Panc1 (cell line): Measurements from ENCODE around the gene SH3PXD2B. TPM values are rescaled to one million over a fixed set of nuclear protein-coding genes. Genes with fewer than 3 reads are reported as not detected.
A peak's percentile ranks its signal among the peaks of the same experiment; 100 is the strongest.

Experiments used
- ATAC-seq: fragments of 200-7000 bp; cut with Tn5 transposase; 2 replicates; pipeline ENCODE4 v1.9.1; 2020; ENCODE audit warnings: mild to moderate bottlenecking, moderate library complexity
- BruUV-seq: library from RNA; stranded (reverse); fragments of 400-500 nt; replicated peaks from 2 replicates; lab custom pipeline; 2021; lab: Mats Ljungman, UMichigan
- CTCF ChIA-PET: fragments of 300-600 bp; sonication (Branson Sonifier 250); formaldehyde crosslinking; loops from one replicate; lab custom pipeline; 2022; ENCODE audit warnings: antibody characterized with exemption; lab: Charles Lee
- POLR2A ChIA-PET: fragments of 300-600 bp; sonication (Branson Sonifier 250); formaldehyde crosslinking; loops from one replicate; lab custom pipeline; 2022; ENCODE audit warnings: antibody characterized with exemption; lab: Charles Lee
- DNase-seq: peaks from one replicate; pipeline ENCODE4 v3.0.0-alpha.2; 2010; ENCODE audit warnings: low read depth, low spot score
- H3K27ac ChIP-seq: 2 replicates; pipeline ENCODE4 v1.5.1; 2011; ENCODE audit warnings: mild to moderate bottlenecking, low read length, inconsistent platforms
- H3K27me3 ChIP-seq: fragments of 200-500 bp; sonication (Bioruptor generic); 2 replicates; pipeline ENCODE4 v1.6.0; 2014; ENCODE audit warnings: low read length, inconsistent platforms; ENCODE audit not compliant: control insufficient read depth, insufficient read depth
- H3K36me3 ChIP-seq: fragments of 200-500 bp; sonication (Bioruptor generic); 2 replicates; pipeline ENCODE4 v1.5.1; 2014; ENCODE audit warnings: inconsistent platforms, mild to moderate bottlenecking, low read length, moderate library complexity; ENCODE audit not compliant: control insufficient read depth, insufficient read depth
- H3K4me1 ChIP-seq: 2 replicates; pipeline ENCODE4 v1.5.1; 2011; ENCODE audit warnings: inconsistent platforms, mild to moderate bottlenecking, low read length, moderate library complexity; ENCODE audit not compliant: control insufficient read depth, insufficient read depth
- H3K4me3 ChIP-seq, 2 experiments: 2 replicates each; pipeline ENCODE4 v1.5.1; 2011 to 2012; ENCODE audit warnings: low read depth in 2 of 2, low read length in 2 of 2, mild to moderate bottlenecking in 2 of 2, inconsistent platforms in 1 of 2, moderate library complexity in 1 of 2
- H3K9me3 ChIP-seq: fragments of 200-500 bp; sonication (Bioruptor generic); 2 replicates; pipeline ENCODE4 v1.5.1; 2014; ENCODE audit warnings: low read depth, mild to moderate bottlenecking, inconsistent platforms, low read length, moderate library complexity; ENCODE audit not compliant: control insufficient read depth, insufficient read depth
- CTCF ChIP-seq: fragments of 450-650 bp; IDR thresholded peaks from 2 replicates; pipeline ENCODE4 v1.5.1; 2017; ENCODE audit warnings: mild to moderate bottlenecking
- POLR2AphosphoS5 ChIP-seq: IDR thresholded peaks from 2 replicates; pipeline ENCODE4 v1.6.1; 2012; ENCODE audit warnings: mild to moderate bottlenecking, low read depth, low read length, moderate library complexity
- REST ChIP-seq, 2 experiments: IDR thresholded peaks; 2 replicates each; pipeline ENCODE4 v1.6.1; 2011 to 2012; ENCODE audit warnings: low read depth in 2 of 2, control low read depth in 1 of 2, low read length in 1 of 2, mild to moderate bottlenecking in 1 of 2, moderate library complexity in 1 of 2; ENCODE audit not compliant: insufficient read depth in 1 of 2
- SIN3A ChIP-seq: IDR thresholded peaks from 2 replicates; pipeline ENCODE4 v1.6.1; 2012; ENCODE audit warnings: low read depth, mild to moderate bottlenecking, low read length, moderate library complexity, borderline replicate concordance; ENCODE audit not compliant: insufficient read depth
- in situ Hi-C: cut with HindIII; loops from 2 replicates; pipeline ENCODE4 v1.10.0; 2016; ENCODE audit warnings: low sequenced_read_pairs, low pct_unique_long_range_greater_than_20kb
- intact Hi-C: fragments of 100-400 bp; cut with micrococcal nuclease; formaldehyde crosslinking; loops from one replicate; pipeline ENCODE4 v1.10.0; 2022; ENCODE audit not compliant: unreplicated experiment
- total RNA-seq: library from RNA; stranded (reverse); gene quantifications from one replicate; pipeline ENCODE4 v1.2.1, GENCODE V29; 2021; ENCODE audit not compliant: unreplicated experiment

The SH3PXD2B gene
- total RNA-seq, 1 experiment from 2014 or later = 39.7 TPM

DNA sequence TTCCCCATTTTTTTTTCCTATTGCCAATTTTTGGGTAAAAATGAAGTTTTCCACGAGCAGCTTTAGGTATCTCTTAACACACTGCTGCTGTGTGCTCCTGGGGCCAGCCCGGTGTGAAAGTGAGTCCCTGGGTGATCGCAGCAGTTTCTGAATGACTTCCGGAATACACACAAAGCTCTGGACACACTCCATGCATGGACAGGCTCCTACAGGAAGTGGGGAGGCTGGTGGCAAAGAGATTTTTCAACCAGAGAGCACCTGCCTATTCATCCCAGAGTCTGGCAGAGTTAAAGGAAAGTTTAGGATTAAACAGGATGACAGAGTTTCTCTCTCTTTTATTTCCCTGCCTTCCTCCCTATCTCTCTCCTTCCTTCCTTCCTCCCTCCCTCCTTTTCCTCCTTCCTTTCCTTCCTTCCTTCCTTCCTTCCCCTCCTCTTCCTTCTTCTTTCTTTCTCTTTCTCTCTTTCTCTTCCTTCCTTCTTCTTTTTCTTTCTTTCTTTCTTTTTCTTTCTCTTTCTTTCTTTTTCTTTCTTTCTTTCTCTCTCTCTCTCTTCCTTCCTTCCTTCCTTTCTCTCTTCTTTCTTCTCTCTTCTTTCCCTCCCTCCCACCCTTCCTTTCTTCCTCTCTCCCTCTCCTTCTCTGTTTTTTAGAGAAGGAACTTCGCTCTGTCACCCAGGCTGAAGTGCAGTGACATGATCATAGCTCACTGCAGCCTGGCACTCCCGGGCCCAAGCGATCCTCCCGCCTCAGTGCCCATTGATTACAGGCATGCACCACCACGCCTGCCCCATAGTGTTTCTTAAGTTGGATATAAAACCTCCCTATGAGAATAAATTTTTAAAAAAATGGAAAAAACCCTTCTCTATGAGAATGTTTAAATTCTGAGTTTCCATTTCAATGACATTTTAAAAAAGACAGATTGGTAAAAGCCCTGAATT is 132.0 kb downstream of the SH3PXD2B start:
- Histone ChIP-seq H3K9me3 (no peaks in the 10 kb centered on the region), H3K27me3 (no peaks in the 10 kb centered on the region), H3K27ac (peak overlapping the region; percentile 73), H3K4me3 (no peak overlapping the region), H3K36me3 (no peaks in the 10 kb centered on the region), H3K4me1 (peaks cover 16% of the 10 kb centered on the region)
- no peak for TF ChIP-seq CTCF
- in situ Hi-C loops = no loop called here
- peak; percentile 76 for ATAC-seq
- CTCF ChIA-PET = no interaction called here
- intact Hi-C loops = no loop called here
- no TSS peak for BruUV-seq
- POLR2A ChIA-PET = interaction anchor here (1.4 kb wide), 1 partner anchor 8 kb away, joined by 3 read pairs; no protein-coding TSS in a partner anchor
- no peak for DNase-seq

DNA sequence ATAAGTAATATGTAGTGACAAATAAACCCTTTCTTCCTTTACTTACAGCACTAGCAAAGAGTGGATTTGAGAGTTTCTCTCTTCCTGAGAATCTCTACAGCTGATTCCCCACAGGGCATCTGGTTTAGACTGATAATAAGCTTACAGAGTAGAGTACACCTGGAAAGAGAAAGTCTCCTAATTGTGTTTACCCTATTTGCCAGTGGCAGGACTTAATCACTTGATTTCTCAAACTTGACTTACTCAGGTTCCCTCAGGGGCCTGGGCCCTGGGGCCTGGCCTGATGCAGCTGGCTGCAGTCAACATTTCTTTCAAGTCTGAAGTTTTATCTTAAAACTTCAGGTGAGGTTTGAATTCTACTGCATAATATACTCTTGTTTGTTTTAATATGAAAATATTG is 132.7 kb downstream of the SH3PXD2B start:
- ChIA-PET POLR2A (interaction anchor here (1.4 kb wide), 1 partner anchor 9 kb away, joined by 3 read pairs; no protein-coding TSS in a partner anchor), CTCF (no interaction called here)
- no peak for TF ChIP-seq REST (IDR thresholded peaks at IDR 0.05; ENCODE audit: insufficient read depth in 1 of 2, low read depth in 2 of 2, low read length in 1 of 2)
- no peak for TF ChIP-seq POLR2AphosphoS5
- no peak for TF ChIP-seq SIN3A
- Histone ChIP-seq H3K27me3 (no peaks in the 10 kb centered on the region), H3K27ac (peak overlapping the region; percentile 73), H3K36me3 (no peaks in the 10 kb centered on the region), H3K4me1 (peaks cover 16% of the 10 kb centered on the region), H3K9me3 (no peaks in the 10 kb centered on the region), H3K4me3 (no peak overlapping the region)
- in situ Hi-C loops (no loop called here), intact Hi-C loops (no loop called here)
- ATAC-seq (peak; percentile 24; the same call in 1 of the 2 replicates), DNase-seq (no peak)
- BruUV-seq = no TSS peak
